Activated CD4-positive, alpha-beta T cell treated with anti-CD3 and anti-CD28 coated beads for 24 hours (primary cell): Measurements from ENCODE around the gene C21orf58.
"Not testable (repeated sequence)": the region's sequence is repeated elsewhere in the genome, so short reads cannot be mapped to it uniquely, and the experiment has no call there.

Experiments used
- DNase-seq, 2 donors: peaks; one replicate each; pipeline ENCODE4 v3.0.0-alpha.2; 2020; ENCODE audit warnings: low read depth in 2 of 2

Gene C21orf58

GRCh38 chr21:46324390-46325072 lies 861 bp upstream of the C21orf58 start:
- peak; percentile 78 to 81 for DNase-seq

GRCh38 chr21:46323227-46323709 lies 402 bp downstream of the C21orf58 start:
- DNase-seq = peak in 1 of 2 donors; percentile 10

GRCh38 chr21:46322351-46323226 lies 1.1 kb downstream of the C21orf58 start:
- no peak for DNase-seq

GRCh38 chr21:46320331-46320801 lies 3.3 kb downstream of the C21orf58 start:
- no peak for DNase-seq

- DNase-seq = no peak
These were observed 4.5 kb downstream of the C21orf58 start for GRCh38 chr21:46319186-46319585.

- no peak for DNase-seq
These were observed 5.2 kb downstream of the C21orf58 start for GRCh38 chr21:46318464-46318845.

GRCh38 chr21:46317710-46318463 lies 5.8 kb downstream of the C21orf58 start:
- DNase-seq = no peak

GRCh38 chr21:46316708-46317324 lies 6.9 kb downstream of the C21orf58 start:
- DNase-seq = no peak

- DNase-seq = no peak
These were observed 9.1 kb downstream of the C21orf58 start for GRCh38 chr21:46314441-46315020.

GRCh38 chr21:46312949-46313348 lies 10.7 kb downstream of the C21orf58 start:
- DNase-seq = no peak

GRCh38 chr21:46311568-46311967 lies 12.1 kb downstream of the C21orf58 start:
- DNase-seq = no peak

GRCh38 chr21:46310260-46310659 lies 13.4 kb downstream of the C21orf58 start:
- DNase-seq = not testable (repeated sequence)

- DNase-seq = no peak
These were observed 15.2 kb downstream of the C21orf58 start for GRCh38 chr21:46308431-46308830.

- DNase-seq = no peak
These were observed 16.0 kb downstream of the C21orf58 start for GRCh38 chr21:46307625-46308024.

GRCh38 chr21:46304955-46305354 lies 18.7 kb downstream of the C21orf58 start:
- DNase-seq = no peak

GRCh38 chr21:46304437-46304836 lies 19.2 kb downstream of the C21orf58 start:
- no peak for DNase-seq

- DNase-seq = no peak
These were observed 21.9 kb downstream of the C21orf58 start for GRCh38 chr21:46301759-46302158.

- no peak for DNase-seq
These were observed 24.5 kb downstream of the C21orf58 start for GRCh38 chr21:46299167-46299566.

GRCh38 chr21:46297338-46298271 lies 26.1 kb downstream of the C21orf58 start:
- DNase-seq = no peak
